Forelimb muscle (tissue), 1 donor: Measurements from ENCODE around the gene RBBP8NL. TPM values are rescaled to one million over a fixed set of nuclear protein-coding genes. Genes with fewer than 3 reads are reported as not detected.
"Not testable (repeated sequence)": the region's sequence is repeated elsewhere in the genome, so short reads cannot be mapped to it uniquely, and the experiment has no call there.

Source experiments
- DNase-seq: peaks from one replicate; pipeline ENCODE4 v3.0.0-alpha.2; 2013; ENCODE audit warnings: low read depth
- polyA plus RNA-seq: library from polyadenylated mRNA; unstranded; fragments of 120-200 nt; gene quantifications from one replicate; pipeline ENCODE4 v1.2.1, GENCODE V29; 2013; ENCODE audit not compliant: insufficient read length

The RBBP8NL gene
- polyA plus RNA-seq, 1 donor = not detected

DNA sequence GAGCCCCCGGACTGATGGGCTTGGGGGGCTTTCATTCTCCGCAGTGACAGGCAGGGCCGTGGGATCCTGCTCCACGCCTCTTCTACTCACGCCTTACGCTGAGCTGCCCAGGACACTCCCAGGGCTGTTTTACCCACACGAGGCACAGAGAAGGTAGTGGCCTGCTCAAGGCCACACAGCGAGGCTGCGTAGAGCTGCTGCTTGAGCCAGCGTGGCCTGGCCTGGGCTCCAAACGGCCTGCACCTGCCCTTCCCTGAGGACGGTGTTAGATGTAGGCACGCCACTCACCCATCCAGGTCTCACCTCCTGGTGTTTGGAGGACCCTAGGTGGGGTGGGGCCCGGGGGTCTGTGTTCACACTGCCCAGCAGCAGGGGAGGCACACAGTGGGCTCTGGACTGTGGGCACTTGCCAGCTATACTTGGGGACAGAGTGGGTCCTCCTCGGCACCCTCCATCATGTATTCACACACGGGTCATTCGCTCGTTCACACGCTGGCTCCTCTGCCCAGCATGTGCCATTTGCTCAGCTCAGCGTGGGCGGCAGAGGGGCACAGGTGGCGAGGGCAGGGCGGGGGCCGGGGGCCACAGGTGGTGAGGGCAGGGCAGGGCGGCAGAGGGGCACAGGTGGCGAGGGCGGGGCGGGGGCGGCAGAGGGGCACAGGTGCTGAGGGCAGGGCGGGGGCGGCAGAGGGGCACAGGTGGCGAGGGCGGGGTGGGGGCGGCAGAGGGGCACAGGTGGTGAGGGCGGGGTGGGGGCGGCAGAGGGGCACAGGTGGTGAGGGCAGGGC, 18.4 kb upstream of the RBBP8NL start:
- no peak for DNase-seq

GRCh38 chr20:62444286-62444685, 16.9 kb upstream of the RBBP8NL start:
- DNase-seq = no peak

- no peak for DNase-seq
These were observed 14.7 kb upstream of the RBBP8NL start for GRCh38 chr20:62441987-62442539.

DNA sequence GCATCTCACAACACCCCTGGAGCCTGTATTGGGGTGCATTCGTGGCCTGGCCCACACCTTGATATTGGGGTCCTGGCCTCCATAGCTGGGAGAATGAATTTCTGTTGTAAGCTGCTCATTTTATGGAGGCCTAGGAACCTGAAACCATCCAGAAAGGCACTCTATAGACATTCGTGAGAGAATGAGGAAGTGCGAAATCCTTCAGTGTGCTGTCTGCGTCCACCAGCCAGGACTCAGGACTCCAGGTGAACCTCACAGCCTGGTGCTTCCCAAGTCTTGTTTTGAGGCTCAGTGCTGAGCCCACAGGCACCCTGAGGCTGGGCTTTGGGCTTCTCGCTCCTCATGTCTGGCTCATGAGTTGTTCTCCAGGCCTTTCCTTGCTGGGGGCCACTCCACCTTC, 11.9 kb upstream of the RBBP8NL start:
- no peak for DNase-seq

DNA sequence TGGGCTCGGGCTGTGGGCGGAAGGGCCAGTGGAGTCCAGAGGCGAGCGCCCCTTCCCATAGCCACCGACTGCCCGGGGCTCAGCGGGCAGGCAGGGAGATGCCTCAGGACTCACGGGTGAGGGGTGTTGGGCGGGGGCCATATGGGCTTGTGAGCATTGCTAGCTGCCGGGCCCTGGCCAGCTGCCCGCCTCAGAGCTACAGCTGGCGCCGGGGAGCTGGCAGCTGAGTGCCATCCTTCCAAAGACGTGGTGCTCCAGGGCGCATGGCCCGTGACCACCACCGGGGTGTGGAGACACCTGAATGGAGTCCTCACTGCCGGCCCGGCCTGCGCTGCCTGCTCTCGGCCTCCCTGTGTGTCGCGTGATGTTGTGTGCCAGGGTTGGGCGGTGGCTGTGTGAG, 10.6 kb upstream of the RBBP8NL start:
- DNase-seq = no peak

- DNase-seq = no peak
These were observed 10.2 kb upstream of the RBBP8NL start for GRCh38 chr20:62437496-62437895.

GRCh38 chr20:62436692-62437091, 9.4 kb upstream of the RBBP8NL start:
- DNase-seq = no peak

DNA sequence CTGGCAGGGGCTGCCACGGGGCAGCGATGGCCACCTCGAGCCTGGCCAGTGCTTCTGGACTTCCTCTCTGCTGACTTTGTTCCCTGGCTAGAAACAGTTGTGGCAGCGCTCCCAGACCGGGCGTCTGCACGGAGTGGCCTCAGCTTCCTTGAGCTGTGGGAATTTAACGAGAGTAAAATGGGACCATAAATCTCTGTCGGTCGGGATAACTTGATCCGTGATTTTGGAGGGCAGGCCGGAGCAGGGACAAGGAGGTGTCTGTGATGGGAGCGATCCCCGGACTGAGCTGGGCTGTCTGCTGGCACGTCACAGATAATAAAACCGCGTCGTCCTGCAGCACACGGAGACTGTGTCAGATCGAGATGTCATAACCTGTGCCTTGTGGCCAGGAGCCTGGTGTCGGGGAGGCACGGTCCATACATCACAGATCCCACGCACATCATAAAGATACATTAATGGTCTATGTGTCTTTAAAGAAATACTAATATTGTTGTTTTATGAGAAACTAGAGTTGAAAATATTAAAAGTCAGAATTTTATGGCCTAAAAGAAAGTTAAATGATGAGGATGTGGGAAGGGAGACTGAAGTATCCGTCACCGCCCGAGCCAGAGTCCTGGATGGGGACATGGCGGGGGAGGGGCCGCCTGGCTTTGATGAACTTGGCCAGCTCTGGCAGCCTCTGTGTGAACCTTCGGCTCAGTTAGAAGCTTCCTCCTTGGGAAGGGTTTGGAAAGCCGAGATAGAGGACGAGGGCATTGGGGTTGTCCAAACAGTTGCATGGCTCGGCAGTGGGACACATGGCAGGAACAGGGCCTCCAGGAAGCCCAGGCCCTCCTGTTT, 6.5 kb upstream of the RBBP8NL start:
- no peak for DNase-seq

DNA sequence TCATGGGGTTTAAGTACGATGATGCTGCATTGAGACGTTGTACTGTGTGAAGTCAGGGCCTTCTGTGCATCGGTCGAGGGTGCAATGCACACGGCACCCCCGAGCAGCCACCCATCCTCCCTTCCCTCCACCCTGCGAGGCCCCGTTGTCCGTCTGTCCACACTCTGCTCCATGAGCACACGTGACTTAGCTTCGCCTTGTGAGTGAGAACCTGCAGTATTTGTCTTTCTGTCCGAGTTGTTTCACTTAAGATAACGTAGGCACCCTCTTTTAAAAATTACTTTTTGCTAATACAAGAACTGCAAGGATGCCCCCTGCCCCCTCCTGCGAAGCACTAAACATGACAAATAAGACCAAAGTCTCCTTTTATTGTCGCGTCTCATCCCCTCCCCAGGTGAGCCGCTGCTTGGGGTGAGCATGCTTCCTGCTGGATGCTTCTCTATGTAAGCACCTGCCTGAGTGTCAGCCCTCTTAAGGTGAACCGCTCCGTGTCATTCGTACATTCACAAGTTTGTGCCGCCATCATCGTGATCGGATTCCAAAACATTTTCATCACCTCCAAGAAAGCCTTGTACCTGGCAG, 3.6 kb upstream of the RBBP8NL start:
- DNase-seq = no peak

DNA sequence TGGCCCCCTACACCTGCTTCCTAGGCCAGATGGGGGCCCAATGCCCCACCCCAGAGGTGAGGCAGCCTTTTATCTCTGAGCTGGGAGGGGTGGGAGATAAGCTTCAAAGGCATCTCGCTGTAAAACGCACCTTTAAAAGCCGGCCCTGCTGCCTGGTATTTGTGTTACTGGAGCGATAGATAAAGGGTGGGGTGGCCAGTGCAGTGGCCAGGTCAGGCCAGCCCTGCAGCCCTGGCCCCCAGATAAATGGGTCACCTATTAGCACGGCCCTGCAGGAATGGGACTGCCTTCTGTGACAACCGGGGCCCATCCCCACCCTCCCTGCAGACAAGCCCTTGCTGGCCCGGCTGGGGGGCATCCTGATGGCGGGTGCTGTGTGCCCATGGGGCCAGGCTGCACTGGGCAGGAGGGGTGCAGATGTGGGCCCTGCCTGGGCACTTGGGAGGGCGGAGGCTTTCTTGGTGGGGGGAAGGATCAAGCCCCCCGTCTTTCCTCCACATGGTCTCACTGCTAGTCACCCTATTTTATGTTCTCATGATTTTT, 3.0 kb upstream of the RBBP8NL start:
- no peak for DNase-seq

- DNase-seq = no peak
These were observed 2.3 kb upstream of the RBBP8NL start for GRCh38 chr20:62429455-62430310.

- DNase-seq = no peak
These were observed 1.3 kb upstream of the RBBP8NL start for GRCh38 chr20:62428396-62429295.

GRCh38 chr20:62428002-62428372, 648 bp upstream of the RBBP8NL start:
- no peak for DNase-seq

DNA sequence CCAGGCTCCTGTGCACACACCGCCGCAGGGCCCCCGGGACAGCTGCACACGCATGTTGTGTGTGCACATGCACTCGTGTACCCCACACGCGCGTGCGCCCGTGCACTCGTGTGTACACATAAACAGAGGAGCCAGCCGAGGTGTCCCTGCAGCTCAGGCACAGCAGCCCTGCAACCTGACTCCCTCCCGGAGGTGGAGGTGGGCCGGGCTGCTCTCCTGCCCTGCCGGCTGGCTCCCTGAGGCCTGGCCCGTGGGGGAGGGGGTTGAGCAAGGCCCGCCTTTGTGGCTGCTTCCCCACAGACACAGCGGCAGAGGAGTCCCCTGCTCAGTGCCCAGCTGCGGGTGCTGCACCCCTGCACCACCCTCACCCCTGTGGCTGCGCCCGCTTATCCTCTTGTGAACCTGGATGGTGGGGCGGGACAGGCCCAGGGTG, 624 bp downstream of the RBBP8NL start:
- no peak for DNase-seq

- not testable (repeated sequence) for DNase-seq
These were observed 1.3 kb downstream of the RBBP8NL start for GRCh38 chr20:62426059-62426348.

- no peak for DNase-seq
These were observed 1.9 kb downstream of the RBBP8NL start for GRCh38 chr20:62425281-62426058.

DNA sequence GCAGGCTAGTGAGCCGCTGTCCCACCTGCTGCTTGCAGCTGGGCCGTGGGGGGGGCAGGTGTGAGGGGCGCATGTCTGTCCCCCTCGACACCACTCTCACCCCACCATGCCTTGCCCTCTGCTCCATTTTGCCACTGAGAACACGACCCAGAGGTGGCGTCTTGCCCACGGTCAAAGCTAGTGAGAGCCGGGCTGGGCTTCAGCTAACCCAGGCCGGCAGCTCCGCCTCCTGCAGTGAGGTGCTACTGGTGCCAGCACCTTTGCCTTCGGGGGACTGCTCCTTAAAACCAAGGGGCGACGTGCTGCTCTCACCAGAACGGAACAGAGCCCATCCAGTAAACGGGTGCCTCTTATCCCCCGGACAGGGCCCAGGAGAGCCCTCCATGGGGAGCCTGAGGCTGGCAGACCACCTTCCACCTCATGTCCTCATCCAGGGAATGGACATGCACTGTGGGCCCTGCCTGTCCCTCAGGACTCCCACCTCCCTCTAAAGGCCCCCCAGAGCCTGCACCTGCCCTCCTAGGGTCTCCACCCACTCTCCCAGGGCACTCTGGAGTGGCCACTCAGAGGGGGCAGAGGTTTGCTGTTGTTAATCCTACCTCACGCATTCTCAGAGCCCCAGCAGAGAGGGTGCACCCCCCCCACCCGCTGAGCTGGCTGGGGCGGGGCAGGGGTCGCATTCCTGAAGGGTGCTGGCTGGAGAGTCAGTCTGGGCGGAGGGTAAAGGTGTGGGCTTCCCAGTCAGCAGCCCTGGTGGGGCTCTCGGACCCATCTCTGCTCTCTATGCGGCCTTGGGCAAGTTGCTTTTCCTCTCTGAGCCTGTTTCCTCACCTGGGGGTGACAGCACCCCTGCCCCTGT, 2.9 kb downstream of the RBBP8NL start:
- DNase-seq = no peak

DNA sequence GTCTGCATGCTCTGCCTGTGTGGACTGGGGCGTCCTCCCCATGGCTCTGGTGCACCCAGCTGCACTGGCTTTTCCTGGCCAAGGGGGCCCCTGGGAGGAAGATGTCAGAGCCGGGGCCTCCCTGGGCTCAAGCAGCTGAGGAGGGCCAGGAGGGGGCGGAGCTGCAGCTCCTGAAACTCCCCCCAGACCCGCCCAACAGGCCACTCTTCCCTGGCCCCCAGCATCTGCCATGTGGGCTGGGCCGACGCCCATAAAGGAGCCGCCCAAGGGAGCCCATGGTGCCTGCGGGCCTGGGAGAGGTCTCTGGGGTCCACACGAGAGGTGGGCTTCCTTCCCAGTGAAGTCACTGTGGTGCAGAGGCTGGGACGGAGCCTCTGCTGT, 4.0 kb downstream of the RBBP8NL start:
- DNase-seq = no peak
